ENCODE results near the gene ASGR1.

GRCh38 chr17:7220593-7221277 lies 41.6 kb upstream of the ASGR1 start:
- TF ChIP-seq CTCF (IDR thresholded peaks at IDR 0.05) (peak in 3 of 4 experiments; percentile 15 to 54 (median 33)), POLR2A (IDR thresholded peaks at IDR 0.05) (no peak)
